Measurements from ENCODE around the gene LEFTY2. TPM values are rescaled to one million over a fixed set of nuclear protein-coding genes. Genes with fewer than 3 reads are reported as not detected.
A peak's percentile ranks its signal among the peaks of the same experiment; 100 is the strongest.

The LEFTY2 gene
- polyA plus RNA-seq, 1 of the 3 experiments (the other 2 are of a cell fraction), result not detected

DNA sequence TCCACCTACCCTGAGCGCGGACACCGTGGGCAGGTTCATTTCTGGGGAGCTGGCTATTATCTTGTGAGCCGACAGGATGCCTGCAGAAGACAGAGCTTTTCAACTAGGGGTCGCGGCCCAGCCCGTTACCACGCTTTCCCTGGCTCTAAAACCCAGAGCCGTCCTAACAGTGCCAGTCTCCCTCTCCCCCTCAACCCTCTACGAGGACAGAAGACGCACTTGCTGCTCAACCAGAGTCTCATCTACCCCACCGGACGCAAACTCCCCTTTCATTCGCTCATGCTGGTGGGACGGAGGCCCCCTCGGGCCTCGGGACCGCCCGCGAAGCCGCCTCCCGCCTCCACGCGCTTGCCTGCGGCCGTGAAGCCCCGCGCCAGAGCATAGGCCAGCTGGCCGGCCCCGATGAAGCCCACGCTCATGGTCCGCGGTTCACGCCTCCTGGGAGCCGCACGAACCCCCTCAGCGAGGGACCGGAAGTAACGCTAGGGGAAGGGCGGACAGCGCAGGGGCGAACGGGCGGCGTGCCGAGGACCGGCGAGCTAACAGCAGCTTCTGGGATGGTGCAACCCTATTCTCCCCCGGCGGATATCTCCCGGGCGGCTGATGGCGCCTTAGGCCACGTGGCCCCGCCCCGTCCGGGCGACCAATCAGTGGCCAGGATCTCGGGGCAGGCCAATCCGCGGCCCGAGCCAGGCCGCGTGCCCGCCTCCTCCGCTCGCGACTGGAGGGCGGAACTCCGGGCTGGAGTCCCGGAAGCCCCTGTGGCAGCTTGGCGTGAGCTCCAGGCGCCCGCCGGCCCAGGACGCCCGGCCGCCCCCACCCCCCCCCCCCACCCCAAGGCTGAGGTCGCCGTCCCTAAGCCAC, 17.1 kb downstream of the LEFTY2 start, which contains the start of gene PYCR2 (continued):
- no peak for TF ChIP-seq FOSL2 (IDR thresholded peaks at IDR 0.05; ENCODE audit: borderline replicate concordance, low read depth)
- TF ChIP-seq RAD21 (IDR thresholded peaks at IDR 0.05; ENCODE audit: low read length), result 0 out of 2 replicates have a peak, but pooled peaks have one; percentile 13
- TF ChIP-seq RXRA (IDR thresholded peaks at IDR 0.05; ENCODE audit: borderline replicate concordance, low read depth), result no peak
- no peak for TF ChIP-seq SIN3A (IDR thresholded peaks at IDR 0.05; ENCODE audit: borderline replicate concordance, low read depth, low read length)
- TF ChIP-seq CHD2 (IDR thresholded peaks at IDR 0.05; ENCODE audit: low read length, partially characterized antibody), result peak; percentile 40
- peak; percentile 57; the same call in 1 of the 2 replicates for TF ChIP-seq RFX5 (IDR thresholded peaks at IDR 0.05; ENCODE audit: low read length)
- TF ChIP-seq, protein P1, sequence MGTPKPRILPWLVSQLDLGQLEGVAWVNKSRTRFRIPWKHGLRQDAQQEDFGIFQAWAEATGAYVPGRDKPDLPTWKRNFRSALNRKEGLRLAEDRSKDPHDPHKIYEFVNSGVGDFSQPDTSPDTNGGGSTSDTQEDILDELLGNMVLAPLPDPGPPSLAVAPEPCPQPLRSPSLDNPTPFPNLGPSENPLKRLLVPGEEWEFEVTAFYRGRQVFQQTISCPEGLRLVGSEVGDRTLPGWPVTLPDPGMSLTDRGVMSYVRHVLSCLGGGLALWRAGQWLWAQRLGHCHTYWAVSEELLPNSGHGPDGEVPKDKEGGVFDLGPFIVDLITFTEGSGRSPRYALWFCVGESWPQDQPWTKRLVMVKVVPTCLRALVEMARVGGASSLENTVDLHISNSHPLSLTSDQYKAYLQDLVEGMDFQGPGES (IDR thresholded peaks at IDR 0.05; ENCODE audit: low read depth, low read length), result no peak
- TF ChIP-seq, protein P2, sequence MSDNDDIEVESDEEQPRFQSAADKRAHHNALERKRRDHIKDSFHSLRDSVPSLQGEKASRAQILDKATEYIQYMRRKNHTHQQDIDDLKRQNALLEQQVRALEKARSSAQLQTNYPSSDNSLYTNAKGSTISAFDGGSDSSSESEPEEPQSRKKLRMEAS (IDR thresholded peaks at IDR 0.05; ENCODE audit: low read depth), result peak; percentile 90
- no peak for TF ChIP-seq FOXM1 (IDR thresholded peaks at IDR 0.05; ENCODE audit: low read depth)
- TF ChIP-seq POLR2AphosphoS5 (IDR thresholded peaks at IDR 0.05; ENCODE audit: low read depth, low read length), result peak; percentile 88

- no peak for DNase-seq
- Histone ChIP-seq H3K9me3 (no peaks in the 10 kb centered on the region), H3K9ac (peak overlapping the region; percentile 98), H3K4me1 (ENCODE audit: control insufficient read depth in 1 of 2, insufficient read depth in 2 of 2, low read depth in 1 of 2, low read length in 1 of 2) (peaks cover 28 to 47% of the 10 kb centered on the region in 2 experiments), H3F3A (replicated peaks; ENCODE audit: insufficient read depth) (peaks cover 5% of the 10 kb centered on the region), H4K20me1 (ENCODE audit: insufficient read depth) (no peaks in the 10 kb centered on the region; the same call in 1 of the 2 replicates), H3K4me2 (peak overlapping the region; percentile 97), H3K36me3 (replicated peaks in 1 of 2; ENCODE audit: control insufficient read depth in 1 of 2, insufficient read depth in 2 of 2, low read length in 1 of 2) (peaks cover 0 to 24% of the 10 kb centered on the region in 2 experiments), H3K27me3 (ENCODE audit: insufficient read depth) (no peaks in the 10 kb centered on the region), H3K79me2 (ENCODE audit: insufficient read depth) (peaks cover 20% of the 10 kb centered on the region), H3K4me3 (ENCODE audit: low read depth in 2 of 2, low read length in 1 of 2) (peak overlapping the region; percentile 92 to 98), H3K9me2 (no peaks in the 10 kb centered on the region), H2AFZ (ENCODE audit: low read depth) (peak overlapping the region; percentile 71; the same call in 1 of the 2 replicates), H3K27ac (ENCODE audit: low read depth in 2 of 2, low read length in 1 of 2) (peak overlapping the region; percentile 93 to 95)
- ChIA-PET CTCF (interaction anchor here (0.7 to 2.1 kb wide), 8 partner anchors 11 to 449 kb away, joined by 3 to 8 read pairs (median 4); partner anchors contain the start of gene TMEM63A), POLR2A (interaction anchor here (1.1 to 2.0 kb wide), 3 partner anchors 8 to 146 kb away, joined by 4 to 12 read pairs (median 10); partner anchors contain the start of gene SRP9)
- no peak for TF ChIP-seq TAF1 (IDR thresholded peaks at IDR 0.05; ENCODE audit: borderline replicate concordance, low read depth, low read length)
- TF ChIP-seq PBX3 (IDR thresholded peaks at IDR 0.05), result no peak
- no peak for TF ChIP-seq SMC3 (IDR thresholded peaks at IDR 0.05; ENCODE audit: low read depth, low read length)
- no peak for TF ChIP-seq MEF2A (IDR thresholded peaks at IDR 0.05; ENCODE audit: borderline replicate concordance, low read depth)
- no peak for TF ChIP-seq NFIC (IDR thresholded peaks at IDR 0.05; ENCODE audit: borderline replicate concordance)
- TF ChIP-seq TEAD4 (IDR thresholded peaks at IDR 0.05; ENCODE audit: borderline replicate concordance, insufficient read depth), result no peak
- WGBS (ENCODE audit: low lambda C conversion rate), result 2% methylated on average over 8 of the region's 8 CpGs
These were observed 17.7 kb downstream of the LEFTY2 start for GRCh38 chr1:225923381-225923691.

Data from SK-N-SH (cell line).